Gastrocnemius medialis (tissue), 4 donors: Measurements from ENCODE around the gene SCN2A. TPM values are rescaled to one million over a fixed set of nuclear protein-coding genes. Genes with fewer than 3 reads are reported as not detected.

Experiments used
- ATAC-seq, 2 donors: fragments of 150-250 bp; one replicate each; pipeline ENCODE4 v1.9.1; 2016
- DNase-seq, 2 donors: peaks; one replicate each; pipeline ENCODE4 v3.0.0-alpha.2; 2019
- H3K27ac ChIP-seq, 4 donors: fragments of 200-600 bp; sonication (generic); 1 replicate in 1 of 4; 2 replicates in 3 of 4; pipeline ENCODE4 v1.5.1; 2016 to 2018; ENCODE audit warnings: mild to moderate bottlenecking in 2 of 4, moderate library complexity in 1 of 4
- H3K27me3 ChIP-seq, 3 donors: fragments of 200-600 bp; sonication (generic) in 2 of 3; 1 replicate in 1 of 3; 2 replicates in 2 of 3; pipeline versions ENCODE4 v1.5.1 to v1.6.0; 2016 to 2019; ENCODE audit warnings: mild to moderate bottlenecking in 1 of 3, moderate library complexity in 1 of 3
- H3K36me3 ChIP-seq, 2 donors: fragments of 200-600 bp; sonication (generic) in 1 of 2; one replicate each; pipeline ENCODE4 v1.5.1; 2017 to 2018
- H3K4me1 ChIP-seq, 2 donors: fragments of 200-600 bp; sonication (generic) in 1 of 2; one replicate each; pipeline ENCODE4 v1.5.1; 2016 to 2017; ENCODE audit warnings: mild to moderate bottlenecking in 2 of 2
- H3K4me3 ChIP-seq, 4 donors: fragments of 200-600 bp; sonication (generic) in 3 of 4; 1 replicate in 1 of 4; 2 replicates in 3 of 4; pipeline ENCODE4 v1.5.1; 2016 to 2019; ENCODE audit warnings: mild to moderate bottlenecking in 2 of 4
- H3K9me3 ChIP-seq, 3 donors: fragments of 200-600 bp; sonication (generic) in 2 of 3; 1 replicate in 1 of 3; 2 replicates in 2 of 3; pipeline ENCODE4 v1.5.1; 2016 to 2019
- POLR2A ChIP-seq, 2 donors: fragments of 450-650 bp; IDR thresholded peaks; one replicate each; pipeline ENCODE4 v1.6.1; 2017; ENCODE audit warnings: antibody characterized with exemption in 2 of 2, mild to moderate bottlenecking in 2 of 2, moderate library complexity in 2 of 2
- in situ Hi-C, 4 donors: fragments of 200-750 bp; cut with MboI; loops; one replicate each; pipeline versions ENCODE4 v1.15.0 to v1.8.0; 2017; ENCODE audit warnings: low sequenced_read_pairs in 4 of 4
- intact Hi-C: fragments of 100-400 bp; cut with DNase I; formaldehyde crosslinking; loops from one replicate; pipeline ENCODE4 v1.15.1; 2023; ENCODE audit warnings: low total_unique reads
- total RNA-seq, 4 donors: library from RNA; depleted of rRNA; stranded (reverse); fragments of >200 nt; gene quantifications; one replicate each; pipeline versions ENCODE4 v1.1.0 to v1.2.3, GENCODE V29; 2016
- TF ChIP-seq, protein P1 (sequence below), 5 experiments: fragments of 450-650 bp in 3 of 5; fragments of 200-600 bp in 2 of 5; sonication (generic) in 2 of 5; IDR thresholded peaks in 4 of 5; conservative IDR thresholded peaks in 1 of 5; 1 replicate in 4 of 5; 2 replicates in 1 of 5; pipeline ENCODE4 v1.5.1; 2016 to 2019; ENCODE audit warnings: antibody characterized with exemption in 5 of 5, mild to moderate bottlenecking in 3 of 5, moderate library complexity in 3 of 5

Gene SCN2A
- total RNA-seq, 4 donors from 2014 or later: not detected

DNA sequence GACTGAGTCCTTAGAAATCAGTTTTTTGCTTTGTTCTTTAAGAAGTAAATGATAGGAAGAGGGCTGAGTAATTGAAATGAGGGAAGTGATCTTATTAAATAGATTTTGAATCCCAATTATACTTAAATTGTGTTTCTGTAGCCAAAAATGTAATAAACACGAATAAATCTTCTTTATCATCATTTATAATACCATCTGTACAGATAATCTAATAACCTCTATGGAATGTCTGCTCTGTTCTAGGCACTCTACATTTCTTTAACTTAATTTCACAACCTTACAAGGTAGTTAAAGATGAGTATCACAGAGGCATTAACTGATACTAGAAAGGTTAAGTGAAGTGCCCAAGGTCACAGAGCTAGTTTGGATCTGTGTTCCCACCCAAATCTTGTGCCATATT is 14.3 kb upstream of the SCN2A start:
- no peaks in the 10 kb centered on the region for H3K27me3 ChIP-seq
- H3K4me3 ChIP-seq: no peak overlapping the region
- intact Hi-C loops: no loop called here
- no peak overlapping the region for H3K27ac ChIP-seq
- no peaks in the 10 kb centered on the region for H3K36me3 ChIP-seq
- no peaks in the 10 kb centered on the region for H3K4me1 ChIP-seq
- no peak for DNase-seq
- TF ChIP-seq, protein P1, sequence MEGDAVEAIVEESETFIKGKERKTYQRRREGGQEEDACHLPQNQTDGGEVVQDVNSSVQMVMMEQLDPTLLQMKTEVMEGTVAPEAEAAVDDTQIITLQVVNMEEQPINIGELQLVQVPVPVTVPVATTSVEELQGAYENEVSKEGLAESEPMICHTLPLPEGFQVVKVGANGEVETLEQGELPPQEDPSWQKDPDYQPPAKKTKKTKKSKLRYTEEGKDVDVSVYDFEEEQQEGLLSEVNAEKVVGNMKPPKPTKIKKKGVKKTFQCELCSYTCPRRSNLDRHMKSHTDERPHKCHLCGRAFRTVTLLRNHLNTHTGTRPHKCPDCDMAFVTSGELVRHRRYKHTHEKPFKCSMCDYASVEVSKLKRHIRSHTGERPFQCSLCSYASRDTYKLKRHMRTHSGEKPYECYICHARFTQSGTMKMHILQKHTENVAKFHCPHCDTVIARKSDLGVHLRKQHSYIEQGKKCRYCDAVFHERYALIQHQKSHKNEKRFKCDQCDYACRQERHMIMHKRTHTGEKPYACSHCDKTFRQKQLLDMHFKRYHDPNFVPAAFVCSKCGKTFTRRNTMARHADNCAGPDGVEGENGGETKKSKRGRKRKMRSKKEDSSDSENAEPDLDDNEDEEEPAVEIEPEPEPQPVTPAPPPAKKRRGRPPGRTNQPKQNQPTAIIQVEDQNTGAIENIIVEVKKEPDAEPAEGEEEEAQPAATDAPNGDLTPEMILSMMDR (IDR thresholded peaks at IDR 0.05 in 4 of 5, conservative IDR thresholded peaks at IDR 0.05 in 1 of 5): no peak
- no peak for TF ChIP-seq POLR2A (IDR thresholded peaks at IDR 0.05)
- ATAC-seq: no peak
- no peaks in the 10 kb centered on the region for H3K9me3 ChIP-seq
- in situ Hi-C loops: no loop called here

DNA sequence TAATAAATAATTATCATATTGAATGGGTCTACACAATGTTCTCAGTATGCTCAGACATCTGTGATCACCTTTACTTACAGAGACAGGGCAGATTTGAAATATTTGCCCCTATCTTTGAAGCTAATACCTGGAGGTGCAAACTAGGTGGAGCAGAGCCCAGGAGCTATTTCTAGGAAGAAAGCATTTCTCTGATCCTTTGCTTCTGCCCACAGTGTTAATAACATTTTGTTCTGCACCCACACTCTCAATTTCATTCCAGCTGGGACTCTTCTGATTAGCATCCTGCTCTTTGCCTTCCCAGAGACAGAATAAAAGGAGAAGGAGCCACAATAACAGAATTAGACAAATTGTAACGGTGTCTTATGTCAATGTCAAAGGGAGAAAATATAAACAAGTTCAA is 11.6 kb upstream of the SCN2A start:
- DNase-seq: no peak
- in situ Hi-C loops: no loop called here
- Histone ChIP-seq H3K4me1 (no peaks in the 10 kb centered on the region), H3K27ac (no peak overlapping the region), H3K36me3 (no peaks in the 10 kb centered on the region), H3K27me3 (no peaks in the 10 kb centered on the region), H3K9me3 (no peaks in the 10 kb centered on the region), H3K4me3 (no peak overlapping the region)
- intact Hi-C loops: no loop called here
- ATAC-seq: no peak
- no peak for TF ChIP-seq POLR2A (IDR thresholded peaks at IDR 0.05)
- TF ChIP-seq, protein P1 (IDR thresholded peaks at IDR 0.05 in 4 of 5, conservative IDR thresholded peaks at IDR 0.05 in 1 of 5): no peak

GRCh38 chr2:165237056-165237455 is 2.2 kb upstream of the SCN2A start:
- Histone ChIP-seq H3K4me1 (no peaks in the 10 kb centered on the region), H3K27ac (no peak overlapping the region), H3K9me3 (no peaks in the 10 kb centered on the region), H3K4me3 (no peak overlapping the region), H3K36me3 (no peaks in the 10 kb centered on the region), H3K27me3 (no peaks in the 10 kb centered on the region)
- no peak for TF ChIP-seq POLR2A (IDR thresholded peaks at IDR 0.05)
- TF ChIP-seq, protein P1 (IDR thresholded peaks at IDR 0.05 in 4 of 5, conservative IDR thresholded peaks at IDR 0.05 in 1 of 5): no peak
- in situ Hi-C loops: loop anchor here in 2 of 4 donors (10.0 kb wide), 1 partner anchor 58 kb away; no protein-coding TSS in a partner anchor
- ATAC-seq: no peak
- no peak for DNase-seq
- intact Hi-C loops: no loop called here

GRCh38 chr2:165238295-165238694 is 919 bp upstream of the SCN2A start:
- H3K27me3 ChIP-seq: no peaks in the 10 kb centered on the region
- H3K27ac ChIP-seq: no peak overlapping the region
- intact Hi-C loops: no loop called here
- no peaks in the 10 kb centered on the region for H3K9me3 ChIP-seq
- H3K36me3 ChIP-seq: no peaks in the 10 kb centered on the region
- in situ Hi-C loops: loop anchor here in 2 of 4 donors (10.0 kb wide), 1 partner anchor 57 kb away; no protein-coding TSS in a partner anchor
- DNase-seq (no peak), ATAC-seq (no peak)
- no peaks in the 10 kb centered on the region for H3K4me1 ChIP-seq
- no peak overlapping the region for H3K4me3 ChIP-seq
- no peak for TF ChIP-seq POLR2A (IDR thresholded peaks at IDR 0.05)
- TF ChIP-seq, protein P1 (IDR thresholded peaks at IDR 0.05 in 4 of 5, conservative IDR thresholded peaks at IDR 0.05 in 1 of 5): no peak
